HG02970 (cell line): Measurements from ENCODE around the gene MOB3B.
"Not testable (repeated sequence)": the region's sequence is repeated elsewhere in the genome, so short reads cannot be mapped to it uniquely, and the experiment has no call there.

Source experiments
- ATAC-seq: cut with Tn5 transposase; IDR thresholded peaks from one replicate; pipeline ENCODE4 v1.9.1; 2021; ENCODE audit warnings: mild to moderate bottlenecking, moderate library complexity, moderate number of reproducible peaks; ENCODE audit not compliant: unreplicated experiment, low FRiP score

The MOB3B gene

DNA sequence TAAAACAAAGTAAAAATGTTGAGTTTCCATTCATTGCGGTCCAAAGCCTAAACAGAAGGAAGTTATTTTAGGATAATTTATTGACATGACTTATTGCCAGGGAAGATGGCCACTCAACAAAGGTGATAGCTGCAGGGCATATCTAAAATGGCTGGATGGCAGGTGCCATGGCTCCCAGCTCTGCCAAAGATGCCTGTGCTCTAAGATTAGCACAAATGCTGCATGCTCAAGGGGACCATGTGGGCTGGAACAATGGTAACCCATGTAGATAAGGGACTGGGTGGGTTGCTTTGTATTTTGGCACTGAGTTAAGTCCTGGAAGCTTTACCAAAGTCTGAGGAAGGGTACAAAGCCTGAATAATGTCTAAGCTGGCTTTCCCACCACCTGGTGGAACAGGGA is 101.1 kb downstream of the MOB3B start:
- ATAC-seq = no peak

DNA sequence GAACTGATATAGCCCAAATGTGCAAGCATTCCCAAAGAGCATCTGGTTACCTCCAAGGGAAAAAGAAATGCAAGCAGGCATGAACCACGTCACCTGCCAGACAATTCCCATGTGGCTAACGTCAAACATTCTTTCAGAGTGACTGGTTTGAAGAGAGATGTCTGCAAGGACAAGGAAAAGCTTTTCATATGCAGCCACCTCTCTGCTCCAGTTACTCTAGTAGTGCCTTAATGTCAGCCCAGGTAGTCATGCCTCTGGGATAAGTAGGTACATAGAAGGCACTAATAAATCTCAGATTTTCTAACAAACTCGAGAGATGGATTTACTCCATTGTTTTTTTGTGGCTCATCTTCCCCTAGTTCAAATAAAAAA is 102.4 kb downstream of the MOB3B start:
- ATAC-seq = no peak

DNA sequence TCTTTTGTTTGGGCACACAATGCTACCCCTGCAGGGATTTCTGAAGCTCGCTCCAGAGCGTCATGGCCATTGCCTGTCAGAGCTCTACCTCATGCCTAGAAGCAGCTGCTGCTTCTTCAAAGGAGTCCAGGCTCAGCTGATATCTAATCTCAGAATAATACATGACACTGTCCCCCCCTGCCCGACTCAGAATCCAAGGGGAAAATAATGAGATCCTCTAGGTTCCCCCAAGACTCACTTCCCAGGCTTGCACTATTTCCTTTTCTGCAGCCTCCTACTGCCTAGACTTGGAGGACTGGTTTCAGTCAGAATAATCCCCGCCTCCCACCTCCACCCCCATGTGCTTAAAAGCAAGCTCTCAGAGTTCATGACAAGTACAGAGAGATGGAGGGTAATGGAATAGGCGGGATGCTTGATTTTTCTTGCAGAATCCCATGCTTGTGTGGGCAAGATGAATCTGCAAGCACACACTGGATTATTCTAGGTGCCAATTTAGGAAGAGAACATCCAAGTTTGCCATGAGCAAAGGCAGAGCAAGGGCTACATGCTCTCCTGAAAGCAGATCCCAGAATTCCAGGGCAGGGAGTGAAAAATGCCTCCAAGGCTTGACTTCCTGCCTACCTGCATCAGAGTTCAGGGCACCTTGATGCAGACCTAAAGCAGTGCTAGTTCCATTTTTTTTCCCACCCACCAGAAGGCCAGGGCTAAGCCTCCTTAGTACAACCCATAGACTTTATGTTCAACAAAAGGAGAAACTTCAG is 102.9 kb downstream of the MOB3B start:
- no peak for ATAC-seq

DNA sequence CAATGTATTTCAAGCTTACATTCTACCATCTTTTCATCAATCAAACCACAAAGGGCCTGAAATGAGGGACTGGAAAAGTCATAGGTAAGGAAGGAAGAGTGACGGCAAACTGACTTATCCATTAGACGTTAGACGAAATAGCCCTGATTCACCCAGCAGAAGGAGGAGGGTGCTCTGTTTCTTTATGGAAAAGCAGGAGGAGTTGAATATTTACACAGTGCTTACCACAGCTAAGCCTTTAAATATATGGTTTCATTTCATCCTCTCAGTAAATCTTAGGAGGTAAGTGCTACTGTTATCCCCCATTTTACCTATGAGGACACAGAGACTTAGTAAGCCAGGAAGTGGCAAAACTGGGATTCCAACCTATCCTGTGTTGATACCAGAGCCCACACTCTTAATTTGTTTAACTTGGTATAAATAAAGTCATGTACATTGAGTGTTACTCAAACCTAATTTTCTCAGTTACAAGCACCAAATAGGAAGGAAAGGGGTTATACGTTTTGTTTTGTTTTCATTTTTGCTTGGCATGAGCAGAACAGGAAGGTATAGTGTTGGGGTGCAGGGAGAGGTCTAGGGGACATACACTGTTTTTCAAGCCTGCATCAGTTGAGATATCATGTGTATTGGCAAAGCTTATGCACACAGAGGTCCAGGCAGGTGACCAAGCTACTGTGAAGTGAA is 103.6 kb downstream of the MOB3B start:
- no peak for ATAC-seq

DNA sequence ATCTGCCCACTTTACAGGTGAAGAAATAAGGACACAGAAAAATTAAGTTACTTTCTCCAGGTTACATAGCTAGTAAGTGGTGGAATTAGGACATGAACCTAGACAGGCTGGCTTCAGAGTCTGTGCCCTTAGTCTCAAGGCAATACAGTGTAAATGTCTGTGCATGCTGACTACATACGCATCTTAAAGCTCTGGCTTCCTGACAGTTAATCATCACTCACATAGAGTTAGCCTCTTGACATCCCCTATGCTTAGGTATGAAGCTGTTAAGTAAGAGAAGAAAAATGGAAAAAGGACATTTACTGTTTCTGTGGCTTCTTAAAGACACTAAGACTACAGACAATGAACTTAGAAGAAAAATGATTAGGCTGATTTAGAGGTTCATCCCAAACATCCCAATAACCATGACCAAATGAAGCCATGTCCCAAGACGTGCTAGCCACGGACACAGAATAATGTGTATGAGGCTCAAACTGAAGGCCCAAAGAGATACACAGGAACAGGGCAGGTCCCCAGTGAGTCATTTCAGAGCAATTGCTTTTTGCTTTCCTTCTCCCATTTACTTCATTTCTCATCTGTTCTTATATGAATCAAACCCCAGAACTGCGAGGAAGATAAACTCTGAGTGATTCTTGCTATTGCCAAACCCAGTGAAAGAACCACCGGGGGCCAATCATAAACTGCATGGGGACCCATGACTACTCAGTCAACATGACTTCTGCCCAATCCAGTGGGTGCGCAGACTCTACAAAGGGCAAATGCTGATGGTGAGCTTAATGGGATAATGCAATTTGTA is 105.5 kb downstream of the MOB3B start:
- ATAC-seq = no peak

DNA sequence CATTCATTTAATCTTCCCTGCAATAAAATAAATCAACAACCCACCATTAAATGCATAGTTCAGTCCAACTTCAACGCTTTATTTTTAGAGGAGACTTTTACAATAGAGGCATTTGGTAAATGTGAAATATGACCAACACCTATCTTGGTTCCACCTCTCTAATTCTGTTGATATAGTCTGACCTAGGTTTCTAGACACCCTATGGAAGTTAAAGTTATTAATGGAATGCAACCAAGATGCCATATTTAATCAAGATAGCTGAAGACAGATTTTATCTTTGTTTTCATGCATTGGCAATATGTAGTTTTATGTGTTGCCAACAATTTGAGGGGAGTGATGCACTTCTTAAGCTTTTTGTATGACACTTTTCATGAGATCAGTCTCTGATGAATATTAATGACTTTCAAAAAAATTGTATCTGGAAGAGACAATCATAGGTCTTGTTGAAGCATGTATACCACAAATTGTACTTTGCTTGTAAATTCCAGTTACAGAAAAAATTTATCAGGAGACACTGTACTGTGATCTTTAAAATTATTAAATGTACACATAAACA is 107.3 kb downstream of the MOB3B start:
- no peak for ATAC-seq

DNA sequence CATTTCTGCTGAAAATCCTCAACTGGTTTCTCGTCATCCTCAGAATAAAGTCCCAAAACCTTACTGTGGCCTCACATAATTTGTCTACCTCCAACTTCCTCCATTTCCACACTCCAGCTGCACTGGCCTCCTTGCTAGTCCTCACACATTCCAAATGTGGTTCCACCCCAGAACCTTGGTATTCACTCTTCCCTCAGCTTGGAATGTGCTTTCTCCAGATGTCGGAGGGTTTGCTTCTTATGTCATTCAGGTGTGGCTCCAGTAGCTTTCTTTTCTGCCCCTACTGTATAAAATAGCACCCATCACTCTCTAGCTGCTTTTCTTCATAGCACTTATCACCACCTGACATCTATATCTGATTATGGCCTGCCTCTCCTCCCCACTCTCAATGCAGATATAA is 108.0 kb downstream of the MOB3B start:
- ATAC-seq = no peak

DNA sequence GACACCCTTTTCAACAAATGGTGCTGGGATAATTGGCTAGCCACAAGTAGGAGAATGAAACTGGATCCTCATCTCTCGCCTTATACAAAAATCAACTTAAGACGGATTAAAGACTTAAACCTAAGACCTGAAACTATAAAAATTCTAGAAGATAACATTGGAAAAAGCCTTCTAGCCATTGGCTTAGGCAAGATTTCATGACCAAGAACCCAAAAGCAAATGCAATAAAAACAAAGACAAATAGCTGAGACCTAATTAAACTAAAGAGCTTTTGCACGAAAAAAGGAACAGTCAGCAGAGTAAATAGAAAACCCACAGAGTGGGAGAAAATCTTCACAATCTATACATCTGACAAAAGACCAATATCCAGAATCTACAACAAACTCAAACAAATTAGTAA is 110.1 kb downstream of the MOB3B start:
- ATAC-seq = not testable (repeated sequence)

DNA sequence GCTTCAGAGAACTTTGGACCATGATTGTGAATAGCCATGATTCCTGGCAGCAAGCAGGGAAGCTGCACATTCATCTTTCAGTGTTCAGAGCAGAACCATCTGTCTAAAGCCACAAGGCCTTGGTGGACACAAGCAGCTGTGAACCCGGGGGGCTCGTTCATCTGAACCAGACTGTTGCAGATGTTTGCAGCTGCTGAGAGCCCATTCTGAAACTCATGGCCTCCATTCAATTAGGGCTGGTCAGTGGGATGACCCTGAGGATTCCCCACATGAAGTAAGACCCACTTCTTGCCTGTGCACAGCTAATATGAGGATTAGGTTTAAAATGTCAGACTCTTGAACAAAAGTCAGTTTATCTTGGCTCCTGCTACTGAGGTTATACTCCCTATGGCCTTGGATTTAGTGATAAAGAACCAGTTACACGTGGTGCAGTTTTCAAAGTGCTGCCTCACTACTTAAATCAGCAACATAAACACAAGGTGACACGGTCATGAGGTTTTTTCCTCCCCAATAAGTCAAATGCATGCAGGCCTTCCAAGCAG is 115.3 kb downstream of the MOB3B start:
- ATAC-seq = no peak

DNA sequence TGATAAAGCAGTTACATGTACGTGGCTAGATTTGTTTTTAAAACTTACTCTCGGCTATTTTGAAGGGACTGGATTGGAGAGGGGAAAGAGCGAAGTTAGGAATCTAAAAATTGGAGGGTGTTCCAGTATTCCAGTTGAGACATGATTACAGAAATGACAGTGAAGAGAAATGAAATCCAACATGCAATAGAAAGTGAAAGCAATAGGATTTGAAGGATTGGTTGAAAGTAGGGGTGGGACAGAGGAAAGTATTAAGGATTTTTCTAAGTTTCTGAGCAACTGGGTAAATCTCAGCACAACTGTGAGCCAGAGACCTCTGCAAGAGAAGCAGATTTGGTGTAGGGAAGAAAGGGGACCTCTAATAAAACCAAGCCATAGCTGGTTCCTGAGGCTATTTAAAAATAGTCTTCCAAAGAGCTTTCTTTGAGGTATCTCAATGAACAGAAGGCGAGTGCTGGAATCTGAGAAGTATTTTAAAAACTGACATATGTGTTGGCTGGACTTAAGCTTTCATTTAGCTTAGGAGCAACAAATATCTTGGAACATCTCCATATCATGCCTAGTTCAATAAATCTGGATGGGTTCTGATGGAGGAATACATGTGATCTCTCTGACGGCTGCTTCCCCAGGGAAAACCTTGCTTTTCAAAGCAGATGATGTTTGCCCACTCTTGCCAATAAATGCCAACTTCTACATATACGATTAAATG is 115.9 kb downstream of the MOB3B start:
- no peak for ATAC-seq

DNA sequence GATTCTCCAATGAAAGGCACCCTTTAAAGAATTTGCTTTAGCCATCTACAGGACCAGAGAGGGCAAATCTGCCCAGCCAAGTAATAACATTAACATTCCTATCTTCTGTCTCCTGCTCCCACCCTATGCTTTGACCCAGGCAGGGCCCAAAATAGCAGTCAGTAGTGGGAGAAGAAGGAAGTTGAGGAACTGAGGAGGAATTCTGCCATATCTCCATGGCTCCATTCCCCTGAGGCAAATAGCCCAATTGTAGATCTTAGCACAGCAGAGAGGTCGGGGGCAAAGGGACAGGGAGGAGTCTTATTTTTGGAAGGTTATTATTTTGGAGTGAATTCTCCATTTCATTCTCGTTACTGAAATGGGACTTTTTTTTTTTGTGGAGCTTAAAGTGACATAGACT is 116.7 kb downstream of the MOB3B start:
- ATAC-seq = no peak

DNA sequence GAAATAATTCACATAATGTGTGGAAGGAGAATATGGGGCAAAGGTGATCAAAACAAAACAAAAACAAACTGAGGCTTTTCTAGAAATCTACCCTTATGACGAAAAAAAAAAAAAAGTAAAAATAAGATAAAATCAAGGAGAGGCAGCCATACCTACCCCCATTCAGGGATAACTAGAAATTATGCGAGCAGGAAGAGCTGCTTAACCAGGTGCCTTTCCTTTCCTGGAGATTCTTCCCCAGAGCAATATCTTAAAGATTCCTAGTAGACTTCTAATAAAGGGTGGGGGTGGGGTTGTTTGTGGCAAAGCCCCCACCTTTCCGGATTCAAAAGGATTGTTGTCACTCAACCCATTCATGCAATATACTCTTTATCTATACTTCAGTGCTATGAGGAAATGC is 117.5 kb downstream of the MOB3B start:
- no peak for ATAC-seq

DNA sequence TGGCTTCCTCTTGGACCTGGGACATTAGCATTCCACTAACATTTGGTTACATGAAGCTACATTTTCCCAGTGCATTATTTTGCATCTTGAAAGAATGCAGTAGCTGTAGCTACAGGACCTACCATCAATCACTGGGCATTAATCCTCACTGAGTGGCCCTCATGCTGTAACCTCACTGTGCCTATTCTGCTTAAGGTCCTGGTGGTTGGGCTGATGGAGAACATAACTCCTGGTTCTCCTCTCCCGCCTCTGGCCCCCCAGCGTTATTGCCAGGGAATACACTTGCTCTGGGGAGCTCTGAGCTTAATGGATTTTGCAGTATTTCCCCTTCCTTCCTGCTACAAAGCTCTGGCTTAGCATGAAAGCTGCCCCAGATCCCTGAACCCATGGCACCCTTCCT is 121.1 kb downstream of the MOB3B start:
- no peak for ATAC-seq

DNA sequence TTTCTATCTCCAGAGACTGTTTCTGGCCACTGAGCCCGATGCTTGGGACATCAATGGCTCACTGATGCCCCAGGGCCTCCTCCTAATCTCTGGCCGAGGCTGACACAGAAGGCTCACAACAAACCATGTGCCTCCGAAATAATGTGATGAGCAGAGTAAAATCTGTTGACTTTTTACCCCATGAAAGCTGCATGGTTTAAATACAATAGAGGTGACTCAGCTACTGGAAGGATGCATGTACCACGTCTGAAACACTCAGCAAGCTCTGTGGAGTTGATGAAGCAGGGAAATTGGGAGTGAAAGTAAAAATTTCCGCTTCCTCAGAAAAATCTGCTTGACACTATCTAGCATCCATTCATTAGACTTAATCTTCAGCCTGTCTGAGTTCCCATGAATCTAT is 121.6 kb downstream of the MOB3B start:
- ATAC-seq = no peak

DNA sequence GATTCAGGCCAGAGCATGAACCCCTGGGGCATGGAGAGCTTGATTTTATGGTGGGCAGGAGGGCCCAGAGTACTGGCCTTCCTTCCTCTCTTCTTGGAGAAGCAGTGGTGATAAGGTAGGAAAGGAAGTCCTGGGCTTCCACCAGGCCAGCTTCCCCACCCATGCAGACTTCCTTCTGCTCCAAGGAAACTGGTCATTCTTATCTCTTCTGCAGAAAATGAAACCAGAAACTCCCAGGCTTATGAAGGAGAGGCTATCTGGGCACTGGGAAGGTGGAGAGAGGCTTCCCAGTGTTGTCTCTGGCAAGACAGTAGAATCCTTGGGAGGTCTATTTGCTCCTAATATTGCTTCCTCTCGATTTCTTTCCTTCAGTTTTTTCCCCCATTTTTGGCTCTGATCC is 122.1 kb downstream of the MOB3B start:
- no peak for ATAC-seq

DNA sequence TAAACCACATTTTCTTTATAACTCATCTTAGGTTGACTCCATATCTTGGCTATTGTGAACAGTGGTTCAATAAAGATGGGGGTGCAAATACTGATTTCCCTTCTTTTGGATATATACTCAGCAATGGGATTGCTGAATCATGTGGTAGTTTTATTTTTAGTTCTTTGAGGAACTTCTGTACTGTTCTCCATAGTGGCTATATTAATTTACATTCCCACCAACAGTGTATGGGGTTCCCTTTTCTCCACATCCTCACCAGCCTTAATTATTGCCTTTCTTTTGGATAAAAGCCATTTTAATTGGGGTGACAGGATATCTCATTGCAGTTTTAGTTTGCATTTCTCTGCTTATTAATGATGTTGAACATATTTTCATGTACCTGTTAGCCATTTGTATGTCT is 125.0 kb downstream of the MOB3B start:
- no peak for ATAC-seq

DNA sequence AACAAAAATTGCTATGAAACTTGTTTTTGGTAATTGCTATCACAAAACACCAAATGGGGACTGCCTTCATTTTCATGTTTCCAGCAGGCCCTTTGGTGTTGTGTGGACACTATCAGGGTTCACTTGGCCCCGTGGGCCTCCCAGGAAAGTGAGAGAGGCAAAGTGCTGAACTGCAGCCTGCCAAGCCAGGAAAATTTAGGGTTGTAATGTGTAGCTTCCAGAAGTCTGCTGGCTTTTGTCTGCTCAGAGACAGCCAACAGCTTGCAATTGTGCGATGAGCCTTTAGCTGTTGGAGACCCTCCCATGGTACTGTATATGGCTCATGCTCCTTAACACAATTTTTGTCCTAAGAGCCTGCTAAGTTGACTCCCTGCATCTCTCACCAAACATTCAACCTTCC is 127.0 kb downstream of the MOB3B start:
- ATAC-seq = no peak

DNA sequence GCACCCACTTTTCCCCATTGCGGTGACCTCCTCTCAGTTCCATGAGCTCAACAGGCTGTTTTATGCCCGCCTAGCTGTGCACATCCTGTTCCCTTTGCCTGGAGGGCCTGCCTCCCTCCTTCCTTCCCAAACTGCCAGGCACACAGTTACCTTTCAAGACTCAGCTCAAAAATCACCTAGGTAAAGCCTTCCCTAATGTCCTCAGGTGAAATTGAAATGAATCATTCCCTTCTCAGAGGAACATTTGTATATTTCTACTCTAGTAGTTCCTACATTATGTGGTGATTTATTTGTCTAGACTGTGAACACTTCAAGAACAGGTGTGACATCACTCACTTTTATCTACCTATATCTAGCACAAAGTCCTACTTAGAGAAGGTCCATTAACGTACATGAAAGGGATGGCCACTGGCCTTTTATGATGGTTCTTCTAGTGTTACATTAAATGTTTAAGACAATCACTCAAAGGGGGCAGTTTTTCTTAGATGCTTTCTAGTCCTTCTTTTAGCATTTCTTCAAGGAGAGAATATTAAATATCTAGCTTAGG is 129.2 kb downstream of the MOB3B start:
- ATAC-seq = no peak

DNA sequence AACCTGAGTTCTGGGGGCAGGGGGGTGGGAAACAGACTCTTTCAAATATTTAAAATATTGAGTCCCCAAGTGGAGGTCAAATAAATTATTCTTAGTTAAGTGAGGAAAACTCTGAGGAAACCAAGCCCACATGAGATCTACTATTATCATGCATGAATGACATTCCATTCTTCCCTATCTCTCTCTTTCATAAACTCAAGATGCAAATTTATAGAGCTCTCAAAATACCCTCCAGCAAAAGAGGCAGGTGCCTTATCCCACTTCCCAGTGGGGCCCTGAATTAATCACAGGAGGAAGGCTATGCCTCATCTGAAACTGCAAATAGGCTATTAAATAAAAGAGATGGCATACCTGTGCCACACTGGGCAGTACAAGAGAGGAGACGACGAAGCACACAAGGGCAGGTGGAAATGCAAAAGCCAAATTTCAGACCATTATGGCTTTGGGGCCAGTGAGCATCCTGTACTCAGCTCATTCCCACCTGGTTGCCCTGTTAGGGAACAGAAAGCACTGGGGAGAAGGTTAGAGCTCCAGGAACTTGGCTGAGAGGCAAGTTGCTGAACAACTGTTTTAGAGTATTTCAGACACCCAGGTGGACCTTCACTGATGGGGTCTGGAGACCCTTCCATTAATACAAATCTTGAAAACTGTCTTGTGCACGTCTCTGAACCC is 130.5 kb downstream of the MOB3B start:
- no peak for ATAC-seq

DNA sequence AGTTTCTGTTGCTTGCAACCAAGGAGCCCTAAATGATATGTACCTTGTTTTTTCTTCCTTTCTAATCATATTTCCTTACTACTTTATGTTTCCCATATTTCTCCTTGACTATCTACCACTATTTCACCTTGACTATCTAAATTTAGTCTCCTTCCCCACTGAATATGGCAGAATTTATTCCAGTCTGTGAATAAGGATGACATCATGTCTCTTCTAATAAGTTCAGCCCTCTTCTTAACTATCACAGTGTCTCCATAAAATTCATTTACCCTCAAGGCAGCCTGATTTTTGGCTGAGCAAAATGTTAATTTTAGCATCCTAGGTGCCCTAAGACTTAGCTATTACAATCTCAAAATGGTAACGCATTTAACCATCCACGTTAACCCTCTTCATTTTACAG is 133.1 kb downstream of the MOB3B start:
- no peak for ATAC-seq
